Keratinocyte (primary cell): ENCODE results near the gene ARL13A. TPM values are rescaled to one million over a fixed set of nuclear protein-coding genes. Genes with fewer than 3 reads are reported as not detected.

Source experiments
- DNase-seq: peaks from one replicate; pipeline ENCODE4 v3.0.0-alpha.2; 2011; ENCODE audit warnings: low read depth, missing footprints, low spot score
- FAIRE-seq: peaks from 2 replicates; lab custom pipeline; 2011; peaks lifted over from hg19 to GRCh38; lab: Jason Lieb, UNC
- H2AFZ ChIP-seq: 2 replicates; pipeline ENCODE4 v1.6.0; 2012; ENCODE audit warnings: low read length, control low read depth, inconsistent platforms; ENCODE audit not compliant: control insufficient read depth
- H3K27ac ChIP-seq: 2 replicates; pipeline ENCODE4 v1.5.1; 2011; ENCODE audit warnings: low read length; ENCODE audit not compliant: control insufficient read depth, insufficient read depth
- H3K27me3 ChIP-seq: 3 replicates; pipeline ENCODE4 v1.6.0; 2011; ENCODE audit warnings: low read length; ENCODE audit not compliant: control insufficient read depth, insufficient read depth; ENCODE audit errors: extremely low read depth
- H3K36me3 ChIP-seq, 2 experiments: 2 replicates in 1 of 2; 3 replicates in 1 of 2; pipeline ENCODE4 v1.5.1; 2011; ENCODE audit warnings: low read length in 2 of 2, mild to moderate bottlenecking in 1 of 2; ENCODE audit not compliant: control insufficient read depth in 2 of 2, insufficient read depth in 2 of 2; ENCODE audit errors: extremely low read depth in 1 of 2
- H3K4me1 ChIP-seq: 3 replicates; pipeline ENCODE4 v1.5.1; 2011; ENCODE audit warnings: low read length; ENCODE audit not compliant: control insufficient read depth, insufficient read depth; ENCODE audit errors: extremely low read depth
- H3K4me2 ChIP-seq: 3 replicates; pipeline ENCODE4 v1.6.0; 2011; ENCODE audit warnings: low read depth, low read length; ENCODE audit not compliant: control insufficient read depth, insufficient read depth; ENCODE audit errors: extremely low read depth
- H3K4me3 ChIP-seq, 3 experiments: fragments of 200-600 bp in 1 of 3; sonication (generic) in 1 of 3; 2 replicates in 2 of 3; 3 replicates in 1 of 3; pipeline ENCODE4 v1.5.1; 2011 to 2016; ENCODE audit warnings: low read length in 3 of 3, mild to moderate bottlenecking in 3 of 3, control low read depth in 2 of 3, inconsistent platforms in 1 of 3, low read depth in 1 of 3, mixed read lengths in 1 of 3, mixed run types in 1 of 3, moderate library complexity in 1 of 3; ENCODE audit not compliant: control insufficient read depth in 2 of 3, insufficient read depth in 2 of 3; ENCODE audit errors: extremely low read depth in 1 of 3
- H3K79me2 ChIP-seq: 2 replicates; pipeline ENCODE4 v1.6.0; 2012; ENCODE audit warnings: low read length; ENCODE audit not compliant: control insufficient read depth, insufficient read depth
- H3K9ac ChIP-seq: 3 replicates; pipeline ENCODE4 v1.6.0; 2011; ENCODE audit warnings: low read length; ENCODE audit not compliant: control insufficient read depth, insufficient read depth; ENCODE audit errors: extremely low read depth
- H3K9me1 ChIP-seq: 3 replicates; pipeline ENCODE4 v1.6.0; 2011; ENCODE audit warnings: low read length; ENCODE audit not compliant: control insufficient read depth, insufficient read depth; ENCODE audit errors: extremely low read depth
- H3K9me3 ChIP-seq: 2 replicates; pipeline ENCODE4 v1.5.1; 2012; ENCODE audit warnings: low read depth, low read length; ENCODE audit not compliant: control insufficient read depth
- H4K20me1 ChIP-seq: 3 replicates; pipeline ENCODE4 v1.6.0; 2011; ENCODE audit warnings: low read length; ENCODE audit not compliant: control insufficient read depth, insufficient read depth; ENCODE audit errors: extremely low read depth
- CTCF ChIP-seq, 3 experiments: IDR thresholded peaks in 1 of 3; conservative IDR thresholded peaks in 1 of 3; optimal IDR thresholded peaks in 1 of 3; 2 replicates in 2 of 3; 3 replicates in 1 of 3; pipeline versions ENCODE3 to v1.5.1; 2011; ENCODE audit warnings: low read length in 3 of 3, mild to moderate bottlenecking in 3 of 3, moderate library complexity in 2 of 3, control low read depth in 1 of 3, inconsistent platforms in 1 of 3; ENCODE audit not compliant: insufficient read depth in 2 of 3; ENCODE audit errors: extremely low read depth in 1 of 3
- EZH2 ChIP-seq: IDR thresholded peaks from one replicate; pipeline ENCODE4 v1.6.1; 2012; ENCODE audit warnings: inconsistent platforms, mild to moderate bottlenecking, low read length, moderate library complexity
- dilution Hi-C: fragments of 300-500 bp; cut with MboI; formaldehyde crosslinking; loops from one replicate; pipeline ENCODE4 v1.7.0; 2020; ENCODE audit warnings: low sequenced_read_pairs; ENCODE audit not compliant: extremely low pct_ligation_motif_present
- polyA plus RNA-seq, 5 experiments: library from polyadenylated mRNA; depleted of rRNA in 3 of 5; stranded (reverse) in 3 of 5; stranded (forward) in 1 of 5; unstranded in 1 of 5; fragments of >200 nt; gene quantifications; 1 replicate in 1 of 5; 2 replicates in 3 of 5; 3 replicates in 1 of 5; pipeline versions ENCODE4 v1.2.1 to v1.2.3, GENCODE V29; 2011 to 2012; ENCODE audit warnings: missing spikeins in 2 of 5, low read depth in 1 of 5, low replicate concordance in 1 of 5

The ARL13A gene
- polyA plus RNA-seq, 1 donor (not counting 4 experiments of a cell fraction or from before 2014, with no cell fraction given) = not detected

- H4K20me1 ChIP-seq = no peaks in the 10 kb centered on the region
- no peak for TF ChIP-seq EZH2
- no peak for TF ChIP-seq CTCF (optimal IDR thresholded peaks at IDR 0.05 in 1 of 3, IDR thresholded peaks at IDR 0.05 in 1 of 3, conservative IDR thresholded peaks at IDR 0.05 in 1 of 3; ENCODE audit: extremely low read depth in 1 of 3, insufficient read depth in 2 of 3, low read length in 3 of 3)
- H3K9me1 ChIP-seq = no peaks in the 10 kb centered on the region
- no peak overlapping the region for H3K4me3 ChIP-seq
- DNase-seq = no peak
- H3K79me2 ChIP-seq = no peaks in the 10 kb centered on the region
- H3K27me3 ChIP-seq = no peaks in the 10 kb centered on the region
- H3K27ac ChIP-seq = no peak overlapping the region
- dilution Hi-C loops = no loop called here
- no peaks in the 10 kb centered on the region for H3K9me3 ChIP-seq
- no peaks in the 10 kb centered on the region for H3K4me1 ChIP-seq
- no peaks in the 10 kb centered on the region for H3K36me3 ChIP-seq
- no peak overlapping the region for H3K4me2 ChIP-seq
- H2AFZ ChIP-seq = no peak overlapping the region
- no peak for FAIRE-seq
- H3K9ac ChIP-seq = no peak overlapping the region
These were observed 6.7 kb upstream of the ARL13A start for GRCh38 chrX:100962811-100963210.

- no peak for FAIRE-seq
- no peak for TF ChIP-seq EZH2
- TF ChIP-seq CTCF (optimal IDR thresholded peaks at IDR 0.05 in 1 of 3, IDR thresholded peaks at IDR 0.05 in 1 of 3, conservative IDR thresholded peaks at IDR 0.05 in 1 of 3; ENCODE audit: extremely low read depth in 1 of 3, insufficient read depth in 2 of 3, low read length in 3 of 3) = no peak
- Histone ChIP-seq H3K9me1 (no peaks in the 10 kb centered on the region), H3K9me3 (no peaks in the 10 kb centered on the region), H3K27ac (no peak overlapping the region), H3K36me3 (no peaks in the 10 kb centered on the region), H3K4me1 (no peaks in the 10 kb centered on the region), H2AFZ (no peak overlapping the region), H3K27me3 (no peaks in the 10 kb centered on the region), H3K9ac (no peak overlapping the region), H3K4me3 (no peak overlapping the region), H4K20me1 (no peaks in the 10 kb centered on the region), H3K4me2 (no peak overlapping the region), H3K79me2 (no peaks in the 10 kb centered on the region)
- no peak for DNase-seq
- dilution Hi-C loops = no loop called here
These were observed 5.1 kb upstream of the ARL13A start for GRCh38 chrX:100964362-100964761.
